HG02852 (cell line): Measurements from ENCODE around the gene ADRA2C.

Experiments used
- ATAC-seq: cut with Tn5 transposase; IDR thresholded peaks from one replicate; pipeline ENCODE4 v1.9.1; 2021; ENCODE audit warnings: mild to moderate bottlenecking, moderate library complexity; ENCODE audit not compliant: unreplicated experiment

The ADRA2C gene

GRCh38 chr4:3791910-3792542 lies 25.8 kb downstream of the ADRA2C start:
- no peak for ATAC-seq

GRCh38 chr4:3792813-3793212 lies 26.6 kb downstream of the ADRA2C start:
- ATAC-seq, result no peak

GRCh38 chr4:3793545-3793944 lies 27.4 kb downstream of the ADRA2C start:
- ATAC-seq, result no peak

DNA sequence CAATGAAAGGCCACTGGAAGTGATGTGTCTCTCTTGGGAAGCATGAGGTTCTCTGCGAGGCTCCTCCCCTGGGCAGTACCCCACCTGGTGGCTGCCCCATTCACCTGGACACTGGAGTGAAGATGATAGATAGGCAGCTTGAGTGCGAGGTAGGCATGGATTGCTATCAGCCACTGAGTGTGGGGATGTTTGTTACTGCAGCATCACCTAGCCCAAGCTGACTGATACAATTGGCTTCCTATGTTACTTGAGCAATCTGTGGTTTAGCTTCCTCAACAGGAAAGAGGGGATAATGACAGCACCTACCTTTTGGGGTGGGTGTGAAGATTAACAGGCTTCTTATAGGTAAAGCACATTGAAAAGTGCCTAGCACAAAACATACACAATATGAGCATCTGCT lies 30.8 kb downstream of the ADRA2C start:
- ATAC-seq, result no peak

GRCh38 chr4:3797831-3798790 lies 31.9 kb downstream of the ADRA2C start:
- ATAC-seq, result no peak

- ATAC-seq, result no peak
Measured at GRCh38 chr4:3799496-3799895, 33.3 kb downstream of the ADRA2C start.

GRCh38 chr4:3800351-3800750 lies 34.2 kb downstream of the ADRA2C start:
- no peak for ATAC-seq

DNA sequence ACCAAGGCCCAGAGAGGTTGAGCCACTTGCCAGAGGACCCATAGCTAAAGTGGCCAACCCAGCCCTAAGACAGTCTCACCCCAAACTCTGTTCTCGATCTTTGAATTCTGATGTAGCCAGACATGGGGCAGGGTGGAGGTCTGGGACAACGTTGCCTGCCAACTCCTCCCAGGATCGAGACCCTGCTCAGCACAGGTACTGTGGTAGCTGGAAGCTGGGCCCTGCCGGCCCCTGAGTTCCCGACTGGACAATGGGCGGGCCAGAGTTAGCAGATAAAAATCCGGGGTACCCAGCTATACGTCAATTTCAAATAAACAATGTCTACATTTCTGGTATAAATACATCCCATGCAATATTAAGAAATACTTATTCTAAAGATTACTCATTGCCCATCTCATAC lies 35.3 kb downstream of the ADRA2C start:
- ATAC-seq, result no peak

DNA sequence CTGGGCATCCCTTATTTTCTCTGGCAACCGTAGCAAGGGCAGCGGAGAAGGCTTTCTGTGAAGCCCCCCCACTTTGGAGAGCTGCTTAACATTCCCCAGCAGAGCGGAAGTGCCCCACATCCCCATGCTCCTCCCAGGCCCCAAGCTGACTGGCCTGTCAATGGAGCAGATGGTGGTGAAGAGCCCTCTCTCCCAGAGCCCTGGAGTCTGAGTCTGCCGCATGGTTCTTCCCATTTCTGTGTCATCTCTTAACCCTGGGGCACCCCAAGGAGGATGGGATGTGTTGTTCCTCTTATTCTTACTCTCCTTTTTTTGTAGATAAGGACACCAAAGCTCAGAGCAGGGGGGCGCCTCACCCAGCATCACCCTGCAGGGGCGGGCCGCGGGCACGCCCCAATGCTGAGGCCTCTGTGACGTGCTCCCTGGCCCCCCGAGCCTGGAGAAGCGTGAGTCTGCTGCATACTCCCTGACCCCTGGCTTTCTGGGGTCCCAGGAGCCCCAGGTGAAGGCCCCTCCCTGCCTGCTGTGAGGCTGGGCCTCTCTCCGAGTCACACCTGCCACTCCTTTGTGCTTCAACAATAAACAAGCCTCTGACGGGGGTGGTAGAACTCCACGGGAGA lies 35.9 kb downstream of the ADRA2C start:
- no peak for ATAC-seq

DNA sequence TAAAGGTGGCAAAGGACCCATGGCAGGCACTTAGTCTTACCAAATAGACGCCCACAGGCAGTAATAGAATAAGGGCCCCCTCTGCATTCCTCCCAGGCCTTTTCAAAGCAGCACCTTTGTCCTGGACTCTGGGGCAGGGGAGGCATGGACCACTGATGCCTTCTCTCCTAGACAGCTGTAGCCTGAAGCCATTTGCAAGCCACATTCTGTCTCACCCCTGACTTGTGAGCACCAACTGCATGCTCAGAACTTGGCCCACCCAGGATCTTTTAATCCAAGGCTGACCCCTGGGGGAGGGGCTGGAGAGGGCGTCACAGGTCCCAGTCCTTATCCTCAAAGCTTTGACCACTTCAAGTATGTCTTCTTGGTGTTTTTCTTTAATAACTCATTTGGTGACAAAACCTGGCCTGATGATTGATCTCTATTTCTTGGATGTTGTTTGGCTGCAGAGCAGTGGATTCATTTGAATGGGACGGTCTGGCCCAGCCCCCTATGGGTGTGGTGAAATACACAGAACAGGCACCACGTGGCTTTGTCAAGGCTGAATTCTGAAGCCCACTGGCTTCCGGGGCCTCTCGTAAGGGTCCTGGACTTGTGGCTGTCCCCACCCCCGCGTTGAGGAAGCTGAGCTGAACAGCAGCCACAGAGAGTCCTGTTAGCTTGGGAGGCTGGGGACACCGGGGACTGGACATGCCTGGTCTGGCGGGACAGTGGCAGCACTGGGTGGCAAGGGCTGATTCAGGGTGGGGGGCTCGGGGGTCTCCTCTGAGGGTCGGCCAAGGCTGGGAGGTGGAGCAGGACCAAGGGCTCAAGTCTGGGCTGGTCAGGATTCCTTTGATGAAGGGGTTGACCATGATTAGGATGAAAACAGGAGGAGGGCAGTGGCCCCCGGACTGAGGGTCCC lies 36.6 kb downstream of the ADRA2C start:
- ATAC-seq, result no peak

- ATAC-seq, result no peak
Measured at GRCh38 chr4:3803475-3803847, 37.3 kb downstream of the ADRA2C start.

DNA sequence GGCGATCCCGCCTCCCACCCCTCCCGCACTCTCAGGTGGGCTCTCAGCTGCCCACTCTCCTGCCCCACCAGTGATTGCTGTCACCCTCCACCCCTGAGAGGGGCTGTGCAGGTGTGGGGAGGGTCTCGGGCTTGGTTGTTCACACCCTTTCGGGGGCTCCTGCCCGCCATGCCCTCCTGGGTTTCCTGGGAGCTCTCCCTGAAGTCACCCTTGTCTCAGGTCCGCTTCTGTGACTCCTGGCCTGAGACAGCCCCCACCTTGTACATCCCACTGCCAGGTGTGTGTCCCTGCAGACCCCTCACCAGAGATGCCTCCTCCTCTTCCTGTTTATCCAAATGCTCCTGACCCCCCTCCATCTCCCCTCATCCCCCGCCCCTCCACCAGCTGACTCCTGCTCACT lies 37.8 kb downstream of the ADRA2C start:
- ATAC-seq, result no peak

GRCh38 chr4:3805026-3805425 lies 38.8 kb downstream of the ADRA2C start:
- ATAC-seq, result no peak

DNA sequence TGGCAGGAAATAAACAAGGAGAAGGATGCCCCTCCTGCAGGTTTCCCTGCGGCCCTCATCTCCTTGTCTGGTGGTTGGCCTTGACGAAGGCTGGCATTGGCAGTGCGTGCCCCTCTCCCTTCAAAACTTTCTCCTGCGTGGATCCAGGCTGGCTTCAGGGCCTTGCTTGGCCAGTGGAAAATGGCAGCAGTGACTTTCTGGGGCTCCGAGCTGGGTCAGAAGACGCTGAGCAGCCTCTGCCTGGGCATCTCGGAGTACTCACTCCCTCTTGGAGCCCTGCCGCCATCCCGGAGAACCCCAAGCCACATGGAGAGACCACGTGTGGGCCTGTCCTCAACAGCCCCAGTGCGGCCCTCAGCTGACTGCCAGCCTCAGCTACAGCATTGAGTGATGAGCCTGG lies 39.5 kb downstream of the ADRA2C start:
- ATAC-seq, result no peak

GRCh38 chr4:3807311-3807710 lies 41.1 kb downstream of the ADRA2C start:
- ATAC-seq, result no peak

GRCh38 chr4:3807822-3808496 lies 41.8 kb downstream of the ADRA2C start:
- ATAC-seq, result no peak

DNA sequence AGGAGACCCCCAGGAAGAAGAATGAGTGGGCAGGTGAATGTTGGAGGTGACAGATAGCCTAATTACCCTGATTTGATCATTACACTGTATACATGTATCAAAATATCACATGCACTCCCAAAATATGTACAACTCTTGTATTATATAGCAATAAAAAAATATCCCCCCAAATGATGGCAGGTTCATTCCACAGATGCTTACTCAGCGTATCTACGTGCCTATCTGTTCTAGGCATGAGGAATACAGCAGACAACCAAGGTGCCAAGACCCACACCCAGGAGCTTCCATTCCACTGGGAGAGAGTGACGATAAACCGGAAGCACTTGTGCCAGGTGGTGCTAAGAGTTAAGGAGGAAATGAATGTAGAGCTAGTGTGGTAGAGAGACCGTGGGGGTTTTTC lies 42.4 kb downstream of the ADRA2C start:
- ATAC-seq, result no peak

GRCh38 chr4:3809028-3809427 lies 42.8 kb downstream of the ADRA2C start:
- ATAC-seq, result no peak

DNA sequence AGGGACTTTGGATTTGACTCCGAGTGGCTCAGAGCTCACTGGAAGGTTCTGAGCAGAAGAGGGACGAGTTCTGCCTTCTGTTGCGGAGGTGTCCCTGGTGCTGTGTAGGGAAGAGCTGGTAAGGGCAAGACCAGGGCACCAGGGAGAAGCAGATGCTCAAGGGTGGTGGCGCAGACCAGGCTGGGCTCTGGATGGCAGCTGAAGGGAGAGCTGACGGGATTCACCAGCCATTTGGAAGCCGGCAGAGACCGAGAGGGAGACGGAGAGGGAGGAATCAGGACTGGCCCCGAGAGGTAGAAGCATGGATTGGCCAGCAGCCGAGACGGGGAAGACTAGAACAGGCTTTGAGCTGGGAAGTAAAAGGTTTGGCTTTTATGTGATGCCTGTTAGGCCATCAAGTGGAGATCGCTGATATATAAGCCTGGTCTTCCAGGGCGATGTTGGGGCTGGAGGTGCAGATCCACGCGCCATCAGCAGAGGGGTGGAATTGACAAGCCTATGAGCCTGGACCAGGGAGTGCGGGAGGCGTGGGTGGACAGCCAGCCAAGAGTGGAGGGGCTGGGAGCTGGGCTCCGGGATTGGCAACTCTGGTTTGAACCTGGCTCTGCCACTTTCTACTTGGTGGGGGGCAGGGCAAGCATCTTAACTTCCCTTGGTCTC lies 43.4 kb downstream of the ADRA2C start:
- ATAC-seq, result no peak
